Activated CD8-positive, alpha-beta T cell treated with anti-CD3 and anti-CD28 coated beads for 36 hours (primary cell): Measurements from ENCODE around the gene NSMCE1. TPM values are rescaled to one million over a fixed set of nuclear protein-coding genes. Genes with fewer than 3 reads are reported as not detected.

Source experiments
- ATAC-seq: fragments of 200-7000 bp; cut with Tn5 transposase; one replicate; pipeline ENCODE4 v1.10.0; 2021; ENCODE audit warnings: mild to moderate bottlenecking, moderate library complexity
- CTCF ChIA-PET: fragments of 350-600 bp; sonication (Branson Sonifier 250); formaldehyde crosslinking; loops from one replicate; lab custom pipeline; 2021; ENCODE audit warnings: antibody characterized with exemption; lab: Charles Lee
- POLR2A ChIA-PET: fragments of 350-600 bp; sonication (Branson Sonifier 250); formaldehyde crosslinking; loops from one replicate; lab custom pipeline; 2021; ENCODE audit warnings: antibody characterized with exemption; lab: Charles Lee
- DNase-seq: peaks from one replicate; pipeline ENCODE4 v3.0.0-alpha.2; 2020
- H3K27ac Mint-ChIP-seq: one replicate; pipeline ENCODE4 v1.8.0; 2021; ENCODE audit warnings: mild to moderate bottlenecking, mixed read lengths
- H3K27me3 Mint-ChIP-seq: one replicate; pipeline ENCODE4 v1.8.0; 2021; ENCODE audit warnings: mixed read lengths
- H3K36me3 Mint-ChIP-seq: one replicate; pipeline ENCODE4 v1.8.0; 2021; ENCODE audit warnings: low read depth, mixed read lengths
- H3K4me1 Mint-ChIP-seq: one replicate; pipeline ENCODE4 v1.8.0; 2021; ENCODE audit warnings: low read depth, mixed read lengths
- H3K4me3 Mint-ChIP-seq: one replicate; pipeline ENCODE4 v1.8.0; 2021; ENCODE audit warnings: mild to moderate bottlenecking, moderate library complexity, mixed read lengths
- H3K9me3 Mint-ChIP-seq: one replicate; pipeline ENCODE4 v1.8.0; 2021; ENCODE audit warnings: mixed read lengths
- intact Hi-C: fragments of 100-400 bp; cut with micrococcal nuclease; formaldehyde crosslinking; loops from one replicate; pipeline ENCODE4 v1.10.0; 2022
- total RNA-seq, 2 experiments: library from RNA; stranded (reverse); gene quantifications; one replicate each; pipeline ENCODE4 v1.2.3, GENCODE V29; 2021
- TF ChIP-seq, protein P1 (sequence below): fragments of 200-600 bp; IDR thresholded peaks from one replicate; pipeline ENCODE4 v1.8.0; 2022; ENCODE audit warnings: antibody characterized with exemption, mild to moderate bottlenecking

NSMCE1 gene
- total RNA-seq, 2 experiments from 2014 or later, result 150 to 156 TPM

DNA sequence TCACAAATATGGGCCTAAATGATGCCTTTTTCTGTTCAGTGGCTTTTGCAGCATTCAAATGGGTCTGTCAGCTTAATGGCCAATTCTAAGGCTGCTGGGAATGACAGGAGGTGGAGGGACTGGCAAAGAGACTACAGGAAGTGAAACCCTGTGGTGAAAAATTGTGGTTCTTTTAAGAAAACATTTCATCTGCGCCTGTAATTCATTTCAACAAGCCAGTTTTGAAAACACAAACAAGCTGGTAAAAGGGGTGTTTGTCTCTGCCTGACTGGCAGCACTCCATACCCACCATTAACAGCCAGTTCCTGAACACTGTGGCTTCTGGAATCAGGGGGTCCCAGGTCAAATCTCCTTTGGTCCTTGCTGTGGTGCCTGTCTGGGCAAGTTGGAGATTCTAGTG lies 68.8 kb downstream of the NSMCE1 start:
- Mint-ChIP-seq H3K4me3 (no peak overlapping the region), H3K4me1 (peaks cover 74% of the 10 kb centered on the region), H3K36me3 (peaks cover 9% of the 10 kb centered on the region), H3K9me3 (peaks cover 12% of the 10 kb centered on the region), H3K27ac (peak overlapping the region; percentile 88), H3K27me3 (no peaks in the 10 kb centered on the region)
- TF ChIP-seq, protein P1, sequence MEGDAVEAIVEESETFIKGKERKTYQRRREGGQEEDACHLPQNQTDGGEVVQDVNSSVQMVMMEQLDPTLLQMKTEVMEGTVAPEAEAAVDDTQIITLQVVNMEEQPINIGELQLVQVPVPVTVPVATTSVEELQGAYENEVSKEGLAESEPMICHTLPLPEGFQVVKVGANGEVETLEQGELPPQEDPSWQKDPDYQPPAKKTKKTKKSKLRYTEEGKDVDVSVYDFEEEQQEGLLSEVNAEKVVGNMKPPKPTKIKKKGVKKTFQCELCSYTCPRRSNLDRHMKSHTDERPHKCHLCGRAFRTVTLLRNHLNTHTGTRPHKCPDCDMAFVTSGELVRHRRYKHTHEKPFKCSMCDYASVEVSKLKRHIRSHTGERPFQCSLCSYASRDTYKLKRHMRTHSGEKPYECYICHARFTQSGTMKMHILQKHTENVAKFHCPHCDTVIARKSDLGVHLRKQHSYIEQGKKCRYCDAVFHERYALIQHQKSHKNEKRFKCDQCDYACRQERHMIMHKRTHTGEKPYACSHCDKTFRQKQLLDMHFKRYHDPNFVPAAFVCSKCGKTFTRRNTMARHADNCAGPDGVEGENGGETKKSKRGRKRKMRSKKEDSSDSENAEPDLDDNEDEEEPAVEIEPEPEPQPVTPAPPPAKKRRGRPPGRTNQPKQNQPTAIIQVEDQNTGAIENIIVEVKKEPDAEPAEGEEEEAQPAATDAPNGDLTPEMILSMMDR, result no peak
- CTCF ChIA-PET, result interaction anchor here (0.7 to 3.0 kb wide), 8 partner anchors 20 to 174 kb away, joined by 3 to 29 read pairs (median 3); no protein-coding TSS in a partner anchor
- ATAC-seq (no peak), DNase-seq (peak; percentile 42)
- POLR2A ChIA-PET, result interaction anchor here (0.8 to 1.8 kb wide), 10 partner anchors 10 to 227 kb away, joined by 3 to 4 read pairs (median 4); no protein-coding TSS in a partner anchor
- intact Hi-C loops, result loop anchor here (5.0 kb wide), 1 partner anchor 38 kb away; no protein-coding TSS in a partner anchor

DNA sequence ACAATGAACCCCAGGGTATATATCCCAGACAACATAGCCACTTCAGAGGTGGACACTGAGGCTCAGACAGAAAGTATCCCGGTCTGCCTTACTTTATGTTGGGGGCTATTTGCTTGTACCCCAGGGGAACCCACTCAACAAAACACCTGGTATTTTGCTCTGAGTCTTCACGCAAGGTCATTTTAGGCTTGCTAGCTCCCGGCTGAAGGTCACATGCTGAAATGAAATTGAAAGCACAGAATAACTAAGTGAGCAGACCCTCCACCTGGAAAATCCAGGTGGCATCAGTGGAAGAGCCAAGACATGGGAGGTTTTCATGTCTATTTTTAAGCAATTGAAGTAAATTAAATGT lies 69.4 kb downstream of the NSMCE1 start:
- TF ChIP-seq, protein P1, result no peak
- POLR2A ChIA-PET, result interaction anchor here (0.8 to 1.8 kb wide), 10 partner anchors 11 to 254 kb away, joined by 3 to 4 read pairs (median 4); no protein-coding TSS in a partner anchor
- no peak overlapping the region for H3K4me3 Mint-ChIP-seq

DNA sequence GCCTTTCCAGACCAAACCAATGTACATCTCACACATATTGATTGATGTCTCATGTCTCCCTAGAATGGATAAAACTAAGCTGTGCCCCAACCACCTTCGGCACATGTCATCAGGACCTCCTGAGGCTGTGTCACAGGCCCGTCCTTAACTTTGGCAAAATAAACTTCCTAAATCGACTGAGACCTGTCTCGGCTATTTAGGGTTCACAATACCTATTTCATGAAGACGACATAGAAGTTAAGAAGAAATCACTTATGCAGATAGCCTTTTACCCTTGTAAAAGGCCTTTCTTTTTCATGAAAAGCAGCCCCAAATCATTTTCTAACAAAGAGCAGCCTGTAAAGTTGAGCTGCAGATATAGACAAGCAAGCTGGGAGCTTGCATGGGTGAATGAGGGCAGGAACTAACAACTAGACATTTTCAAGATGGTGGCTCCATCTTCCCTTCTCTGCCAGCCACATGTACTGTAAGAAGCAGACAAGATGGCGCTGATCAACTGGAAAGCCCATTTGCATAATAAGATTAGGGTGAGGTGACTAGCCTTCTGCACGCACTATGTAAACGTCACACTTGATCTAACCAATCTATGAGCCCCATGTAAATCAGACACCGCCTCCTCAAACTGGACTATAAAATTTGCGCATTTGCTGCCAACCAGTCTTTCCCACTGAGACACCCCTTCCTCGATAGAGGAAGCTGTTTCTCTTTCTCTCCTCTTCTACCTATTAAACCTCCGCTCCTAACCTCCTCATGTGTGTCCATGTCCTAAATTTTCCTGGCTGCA lies 69.9 kb downstream of the NSMCE1 start:
- Mint-ChIP-seq H3K4me1 (peaks cover 78% of the 10 kb centered on the region), H3K36me3 (peaks cover 10% of the 10 kb centered on the region)
- intact Hi-C loops, result no loop called here

More for the DNA sequence above, 69.4 kb downstream of the NSMCE1 start:
- H3K27ac Mint-ChIP-seq, result peak overlapping the region; percentile 21
- H3K9me3 Mint-ChIP-seq, result peaks cover 17% of the 10 kb centered on the region
- CTCF ChIA-PET, result interaction anchor here (0.7 to 3.0 kb wide), 7 partner anchors 20 to 175 kb away, joined by 3 to 29 read pairs (median 3); no protein-coding TSS in a partner anchor
- peaks cover 77% of the 10 kb centered on the region for H3K4me1 Mint-ChIP-seq
- intact Hi-C loops, result no loop called here
- peaks cover 10% of the 10 kb centered on the region for H3K36me3 Mint-ChIP-seq
- ATAC-seq, result no peak
- H3K27me3 Mint-ChIP-seq, result no peaks in the 10 kb centered on the region
- DNase-seq, result no peak

DNA sequence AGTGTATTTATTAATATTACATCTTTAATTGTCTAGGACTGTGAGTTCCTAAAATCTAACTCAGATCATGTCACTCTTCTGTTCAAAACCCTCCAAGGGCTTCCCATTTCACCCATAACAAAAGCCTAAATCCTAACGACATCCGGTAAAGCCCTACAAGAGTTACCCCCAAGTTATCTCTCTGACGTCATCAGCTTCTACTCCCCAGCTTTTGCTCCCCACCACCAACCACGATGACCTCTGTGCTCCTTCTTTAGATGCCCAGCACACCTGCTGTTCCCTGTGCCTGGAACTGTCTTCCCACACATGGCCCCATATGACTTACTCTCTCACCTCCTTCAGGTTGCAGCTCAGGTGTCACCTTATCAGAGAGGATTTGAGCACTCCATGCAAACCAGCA lies 71.6 kb downstream of the NSMCE1 start:
- DNase-seq (no peak), ATAC-seq (no peak)
- H3K27ac Mint-ChIP-seq, result peak overlapping the region; percentile 13
- H3K27me3 Mint-ChIP-seq, result no peaks in the 10 kb centered on the region
- H3K4me3 Mint-ChIP-seq, result no peak overlapping the region
- peaks cover 65% of the 10 kb centered on the region for H3K4me1 Mint-ChIP-seq
- peaks cover 18% of the 10 kb centered on the region for H3K9me3 Mint-ChIP-seq
- H3K36me3 Mint-ChIP-seq, result peaks cover 10% of the 10 kb centered on the region
- ChIA-PET POLR2A (no interaction called here), CTCF (interaction anchor here (0.9 to 2.9 kb wide), 2 partner anchors 27 to 39 kb away, joined by 3 to 9 read pairs; no protein-coding TSS in a partner anchor)
- intact Hi-C loops, result no loop called here
- TF ChIP-seq, protein P1, result no peak

More for the DNA sequence above, 69.9 kb downstream of the NSMCE1 start:
- ChIA-PET CTCF (interaction anchor here (0.7 to 3.0 kb wide), 7 partner anchors 19 to 175 kb away, joined by 3 to 29 read pairs (median 3); no protein-coding TSS in a partner anchor), POLR2A (interaction anchor here (0.9 to 1.8 kb wide), 6 partner anchors 19 to 254 kb away, joined by 3 to 4 read pairs (median 4); no protein-coding TSS in a partner anchor)
- Mint-ChIP-seq H3K9me3 (peaks cover 18% of the 10 kb centered on the region), H3K27me3 (no peaks in the 10 kb centered on the region), H3K27ac (peak overlapping the region; percentile 54), H3K4me3 (no peak overlapping the region)
- ATAC-seq (no peak), DNase-seq (no peak)
- TF ChIP-seq, protein P1, result no peak
